H9 (cell line): ENCODE measurements around the gene UNC119. TPM values are rescaled to one million over a fixed set of nuclear protein-coding genes. Genes with fewer than 3 reads are reported as not detected.

ENCODE experiments used
- DNase-seq: peaks from one replicate; pipeline ENCODE4 v3.0.0-alpha.2; 2017
- H2AFZ ChIP-seq: one replicate; pipeline ENCODE4 v1.6.1; 2013; ENCODE audit warnings: mild to moderate bottlenecking, low read length, control low read depth, moderate library complexity
- H2AK5ac ChIP-seq: 2 replicates; pipeline ENCODE4 v1.6.1; 2013; ENCODE audit warnings: low read length, control low read depth, mixed read lengths; ENCODE audit not compliant: insufficient read length
- H2BK120ac ChIP-seq: one replicate; pipeline ENCODE4 v1.6.1; 2013; ENCODE audit warnings: low read depth, mild to moderate bottlenecking, low read length, control low read depth, inconsistent platforms; ENCODE audit not compliant: poor library complexity, severe bottlenecking
- H2BK12ac ChIP-seq: 2 replicates; pipeline ENCODE4 v1.6.1; 2013; ENCODE audit warnings: low read length, control low read depth, mixed read lengths, low read depth; ENCODE audit not compliant: insufficient read length
- H2BK15ac ChIP-seq: 2 replicates; pipeline ENCODE4 v1.6.1; 2013; ENCODE audit warnings: low read depth, low read length, control low read depth
- H2BK20ac ChIP-seq: one replicate; pipeline ENCODE4 v1.6.1; 2013; ENCODE audit warnings: low read depth, mild to moderate bottlenecking, low read length, control low read depth, inconsistent platforms; ENCODE audit not compliant: poor library complexity, severe bottlenecking
- H2BK5ac ChIP-seq: 2 replicates; pipeline ENCODE4 v1.6.1; 2013; ENCODE audit warnings: low read length, control low read depth, mixed read lengths; ENCODE audit not compliant: insufficient read length
- H3K14ac ChIP-seq: 2 replicates; pipeline ENCODE4 v1.6.1; 2013; ENCODE audit warnings: low read length, control low read depth; ENCODE audit not compliant: insufficient read depth
- H3K18ac ChIP-seq: 2 replicates; pipeline ENCODE4 v1.6.1; 2013; ENCODE audit warnings: low read depth, mild to moderate bottlenecking, mixed read lengths, low read length, control low read depth; ENCODE audit not compliant: insufficient read length
- H3K23ac ChIP-seq: 2 replicates; pipeline ENCODE4 v1.6.1; 2013; ENCODE audit warnings: low read length, control low read depth, mixed read lengths, low read depth; ENCODE audit not compliant: insufficient read length
- H3K23me2 ChIP-seq: 2 replicates; pipeline ENCODE4 v1.6.1; 2013; ENCODE audit warnings: low read depth, mild to moderate bottlenecking, mixed read lengths, low read length, control low read depth; ENCODE audit not compliant: insufficient read length, poor library complexity, severe bottlenecking
- H3K27ac ChIP-seq: 2 replicates; pipeline ENCODE4 v1.5.1; 2013; ENCODE audit warnings: low read length, control low read depth, mixed read lengths, low read depth; ENCODE audit not compliant: insufficient read length
- H3K27me3 ChIP-seq: 2 replicates; pipeline ENCODE4 v1.6.1; 2013; ENCODE audit warnings: low read length, control low read depth, inconsistent platforms; ENCODE audit not compliant: insufficient read depth
- H3K4ac ChIP-seq: 2 replicates; pipeline ENCODE4 v1.6.1; 2013; ENCODE audit warnings: low read depth, mild to moderate bottlenecking, control low read depth, inconsistent platforms, low read length, moderate library complexity
- H3K4me1 ChIP-seq: 2 replicates; pipeline ENCODE4 v1.6.1; 2013; ENCODE audit warnings: low read length, control low read depth, inconsistent platforms; ENCODE audit not compliant: insufficient read depth
- H3K4me2 ChIP-seq: 2 replicates; pipeline ENCODE4 v1.6.1; 2013; ENCODE audit warnings: low read length, control low read depth, mixed read lengths; ENCODE audit not compliant: insufficient read length, insufficient read depth
- H3K56ac ChIP-seq: 2 replicates; pipeline ENCODE4 v1.6.1; 2013; ENCODE audit warnings: low read depth, mild to moderate bottlenecking, mixed read lengths, low read length, control low read depth; ENCODE audit not compliant: insufficient read length
- H3K79me1 ChIP-seq: 2 replicates; pipeline ENCODE4 v1.6.1; 2013; ENCODE audit warnings: low read depth, mild to moderate bottlenecking, moderate library complexity, low read length, control low read depth, inconsistent platforms; ENCODE audit not compliant: insufficient read depth, poor library complexity, severe bottlenecking
- H3K79me2 ChIP-seq: 2 replicates; pipeline ENCODE4 v1.6.1; 2013; ENCODE audit warnings: low read length, control low read depth, inconsistent platforms; ENCODE audit not compliant: insufficient read depth
- H3K9ac ChIP-seq: 2 replicates; pipeline ENCODE4 v1.6.1; 2013; ENCODE audit warnings: low read length, control low read depth, mixed read lengths; ENCODE audit not compliant: insufficient read length; ENCODE audit errors: extremely low read depth
- H3K9me3 ChIP-seq: one replicate; pipeline ENCODE4 v1.6.1; 2013; ENCODE audit warnings: low read depth, low read length, inconsistent platforms; ENCODE audit not compliant: control insufficient read depth
- H3T11ph ChIP-seq: one replicate; pipeline ENCODE4 v1.6.1; 2013; ENCODE audit warnings: mild to moderate bottlenecking, low read length, control low read depth, inconsistent platforms
- H4K20me1 ChIP-seq: one replicate; pipeline ENCODE4 v1.6.1; 2013; ENCODE audit not compliant: control insufficient read depth, insufficient read length, insufficient read depth
- H4K5ac ChIP-seq: 2 replicates; pipeline ENCODE4 v1.6.1; 2013; ENCODE audit warnings: low read depth, mild to moderate bottlenecking, mixed read lengths, low read length, control low read depth; ENCODE audit not compliant: insufficient read length
- H4K8ac ChIP-seq: replicated peaks from 2 replicates; pipeline ENCODE4 v1.6.1; 2013; ENCODE audit warnings: low read length, control low read depth, mixed read lengths, low read depth; ENCODE audit not compliant: insufficient read length
- H4K91ac ChIP-seq: 2 replicates; pipeline ENCODE4 v1.6.1; 2013; ENCODE audit warnings: low read depth, mild to moderate bottlenecking, moderate library complexity, mixed read lengths, low read length, control low read depth; ENCODE audit not compliant: insufficient read length
- H3K27ac Mint-ChIP-seq, 3 experiments: 2 replicates in 2 of 3; 3 replicates in 1 of 3; pipeline ENCODE4 v1.8.0; 2020 to 2021; ENCODE audit warnings: mixed read lengths in 3 of 3, mild to moderate bottlenecking in 1 of 3, moderate library complexity in 1 of 3
- H3K27me3 Mint-ChIP-seq: 2 replicates; pipeline ENCODE4 v1.8.0; 2021; ENCODE audit warnings: low read depth, mild to moderate bottlenecking, moderate library complexity, mixed read lengths
- H3K36me3 Mint-ChIP-seq, 3 experiments: 2 replicates in 2 of 3; 3 replicates in 1 of 3; pipeline ENCODE4 v1.8.0; 2020 to 2021; ENCODE audit warnings: low read depth in 3 of 3, mixed read lengths in 3 of 3; ENCODE audit not compliant: insufficient read depth in 1 of 3
- H3K4me1 Mint-ChIP-seq, 2 experiments: 2 replicates each; pipeline ENCODE4 v1.8.0; 2020; ENCODE audit warnings: mixed read lengths in 2 of 2
- H3K4me3 Mint-ChIP-seq, 2 experiments: 2 replicates in 1 of 2; 3 replicates in 1 of 2; pipeline ENCODE4 v1.8.0; 2020 to 2021; ENCODE audit warnings: mild to moderate bottlenecking in 2 of 2, mixed read lengths in 2 of 2, moderate library complexity in 1 of 2
- H3K9me3 Mint-ChIP-seq, 2 experiments: 2 replicates in 1 of 2; 3 replicates in 1 of 2; pipeline ENCODE4 v1.8.0; 2020; ENCODE audit warnings: mild to moderate bottlenecking in 2 of 2, mixed read lengths in 2 of 2, moderate library complexity in 1 of 2
- CTCF ChIP-seq: fragments of 200-600 bp; sonication (generic); conservative IDR thresholded peaks from 3 replicates; pipeline ENCODE4 v1.8.0; 2021; ENCODE audit warnings: antibody characterized with exemption, mild to moderate bottlenecking
- WGBS: extraction: QIAGEN DNeasy Blood & Tissue Kit; methylation state at CpG from one replicate; pipeline ENCODE4 v1.1.7; 2013; ENCODE audit warnings: missing lambda C conversion rate, low lambda C conversion rate, mixed read lengths; ENCODE audit not compliant: insufficient read length; ENCODE audit errors: extremely low coverage; 5-methylcytosine and 5-hydroxymethylcytosine counted together
- total RNA-seq: library from RNA; stranded (reverse); gene quantifications from 2 replicates; pipeline ENCODE4 v1.2.1, GENCODE V29; 2021

The UNC119 gene
- total RNA-seq, 1 experiment from 2014 or later: 36.9 TPM

GRCh38 chr17:28569446-28569845 lies 17.0 kb upstream of the UNC119 start:
- H3K4me1 ChIP-seq: no peaks in the 10 kb centered on the region
- no peaks in the 10 kb centered on the region for H3K79me2 ChIP-seq
- WGBS: no CpG with 5 or more reads among the region's 1 CpG
- no peak for DNase-seq
- no peak overlapping the region for H2BK12ac ChIP-seq
- H3K27ac ChIP-seq: no peak overlapping the region
- H3K9ac ChIP-seq: no peak overlapping the region
- H3K9me3 Mint-ChIP-seq: no peaks in the 10 kb centered on the region
- no peak overlapping the region for H2BK15ac ChIP-seq
- no peak overlapping the region for H3K4me2 ChIP-seq
- no peak overlapping the region for H4K8ac ChIP-seq
- no peak overlapping the region for H2AK5ac ChIP-seq
- peaks cover 6 to 28% (median 17%) of the 10 kb centered on the region in 3 experiments; a peak in 5 of 7 replicates for H3K36me3 Mint-ChIP-seq
- no peak overlapping the region for H3K18ac ChIP-seq
- H3K4me3 Mint-ChIP-seq: peak overlapping the region; percentile 92 to 97; a peak in 4 of 5 replicates
- H3T11ph ChIP-seq: no peak overlapping the region
- H2BK120ac ChIP-seq: no peak overlapping the region
- no peak overlapping the region for H3K27ac Mint-ChIP-seq
- H4K91ac ChIP-seq: no peak overlapping the region
- H3K23ac ChIP-seq: no peak overlapping the region
- H2BK20ac ChIP-seq: no peak overlapping the region
- no peaks in the 10 kb centered on the region for H4K20me1 ChIP-seq
- no peaks in the 10 kb centered on the region for H3K27me3 ChIP-seq
- peaks cover 7% of the 10 kb centered on the region for H3K27me3 Mint-ChIP-seq
- H3K14ac ChIP-seq: no peak overlapping the region
- H2BK5ac ChIP-seq: no peak overlapping the region
- H3K23me2 ChIP-seq: peaks cover 11% of the 10 kb centered on the region
- H2AFZ ChIP-seq: no peak overlapping the region
- H3K4ac ChIP-seq: no peak overlapping the region
- no peaks in the 10 kb centered on the region for H3K79me1 ChIP-seq
- no peak overlapping the region for H4K5ac ChIP-seq
- peaks cover 12 to 24% of the 10 kb centered on the region in 2 experiments for H3K4me1 Mint-ChIP-seq
- H3K9me3 ChIP-seq: no peaks in the 10 kb centered on the region
- no peak overlapping the region for H3K56ac ChIP-seq
- no peak for TF ChIP-seq CTCF
